Kidney (tissue), 14 donors: ENCODE measurements around the gene RPS19. TPM values are rescaled to one million over a fixed set of nuclear protein-coding genes. Genes with fewer than 3 reads are reported as not detected.

Experiments used
- DNase-seq, 5 donors: peaks; one replicate each; pipeline ENCODE4 v3.0.0-alpha.2; 2013 to 2020
- FAIRE-seq: peaks from 2 replicates; lab custom pipeline; 2012; peaks lifted over from hg19 to GRCh38; lab: Jason Lieb, UNC
- H3K27ac ChIP-seq, 2 donors: one replicate each; pipeline ENCODE4 v1.7.0; 2013; ENCODE audit warnings: low read depth in 2 of 2, low read length in 2 of 2, inconsistent platforms in 1 of 2
- H3K27me3 ChIP-seq: one replicate; pipeline ENCODE4 v1.7.1; 2013; ENCODE audit warnings: low read length, inconsistent platforms; ENCODE audit not compliant: control insufficient read depth, insufficient read depth
- H3K36me3 ChIP-seq, 3 donors: one replicate each; pipeline versions ENCODE4 v1.7.0 to v1.7.1; 2013; ENCODE audit warnings: low read length in 3 of 3, control low read depth in 1 of 3, inconsistent platforms in 1 of 3; ENCODE audit not compliant: insufficient read depth in 3 of 3, control insufficient read depth in 2 of 3
- H3K4me1 ChIP-seq, 3 donors: one replicate each; pipeline versions ENCODE4 v1.7.0 to v1.7.1; 2013; ENCODE audit warnings: low read length in 3 of 3, inconsistent platforms in 1 of 3, low read depth in 1 of 3; ENCODE audit not compliant: control insufficient read depth in 2 of 3, insufficient read depth in 2 of 3
- H3K4me3 ChIP-seq, 3 donors: one replicate each; pipeline versions ENCODE4 v1.7.0 to v1.8.1; 2013; ENCODE audit warnings: low read length in 3 of 3, control low read depth in 1 of 3, inconsistent platforms in 1 of 3
- H3K9ac ChIP-seq, 3 donors: one replicate each; pipeline versions ENCODE4 v1.7.0 to v1.7.1; 2013; ENCODE audit warnings: low read length in 3 of 3, control low read depth in 1 of 3, inconsistent platforms in 1 of 3
- H3K9me3 ChIP-seq, 3 donors: one replicate each; pipeline versions ENCODE4 v1.7.0 to v1.7.1; 2013; ENCODE audit warnings: low read length in 3 of 3, control low read depth in 1 of 3, inconsistent platforms in 1 of 3; ENCODE audit not compliant: control insufficient read depth in 2 of 3, insufficient read depth in 1 of 3
- intact Hi-C: fragments of 100-400 bp; cut with DNase I; formaldehyde crosslinking; loops from one replicate; pipeline ENCODE4 v1.11.1; 2022
- polyA plus RNA-seq: library from polyadenylated mRNA; stranded (reverse); fragments of 350-450 nt; fragmentation: Illumina TruSeq; extraction: RNeasy Lipid Tissue Mini Kit (QIAGEN cat#74804); gene quantifications from one replicate; pipeline ENCODE4 v1.2.3, GENCODE V29; 2014; ENCODE audit warnings: low read depth, low replicate concordance; ENCODE audit not compliant: insufficient read depth
- total RNA-seq: library from RNA; stranded (reverse); fragmentation: NEBNext Ultra II Directional; extraction: Animal tissue kit (Norgen Biotek cat#: 25700); gene quantifications from one replicate; pipeline ENCODE4 v1.2.1, GENCODE V29; 2021
- TF ChIP-seq, protein P1 (sequence below): IDR thresholded peaks from 3 replicates; pipeline ENCODE4 v1.5.1; 2012; ENCODE audit warnings: mild to moderate bottlenecking, moderate library complexity, borderline replicate concordance; ENCODE audit not compliant: insufficient read depth; ENCODE audit errors: extremely low read depth
- donor health status: control.
- donor health status: control.
- donor health status: control.
- donor health status: control.
- donor health status: control.
- donor health status: DM: yes; HTN: yes; CAD: no.
- donor health status: Normal renal cell carcinoma (clear cell type).

Gene RPS19
- total and polyA plus RNA-seq, 2 donors from 2014 or later = 1,433 to 2,116 TPM

DNA sequence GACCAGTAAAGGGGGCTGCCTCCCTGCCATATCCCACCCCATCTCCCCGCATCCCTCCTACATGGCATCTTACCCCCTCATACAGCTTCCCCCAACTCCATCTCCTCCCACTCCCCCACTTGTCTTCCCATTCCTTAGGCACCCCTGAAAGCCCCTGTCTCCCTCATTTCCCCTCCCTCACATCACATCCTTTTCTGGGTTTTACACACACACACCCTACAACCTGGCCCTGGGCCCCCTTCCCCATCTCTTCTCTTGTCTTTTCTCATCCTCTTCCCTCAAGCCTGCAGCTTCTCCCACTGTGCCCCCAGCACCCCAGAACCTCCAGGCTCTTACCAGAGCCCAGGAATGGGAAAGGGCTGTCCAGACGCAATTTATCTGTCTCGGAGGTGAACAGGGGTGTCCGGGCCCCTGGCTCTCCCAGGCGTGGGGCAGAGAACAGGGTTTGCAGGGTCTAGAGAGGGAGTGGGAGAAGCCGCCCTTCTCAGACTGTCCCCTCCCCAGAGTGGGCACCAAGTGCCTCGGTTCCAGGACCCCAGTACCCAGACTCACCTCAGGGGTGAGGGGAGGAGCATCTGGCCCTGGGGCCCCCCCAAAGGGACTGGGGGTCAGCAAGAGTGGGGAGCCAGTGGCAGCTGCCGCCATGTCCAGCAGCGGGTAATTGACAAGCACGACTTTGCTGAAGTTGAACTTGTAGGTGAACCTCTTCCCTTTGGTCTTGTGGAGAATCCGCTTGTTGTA, 48.8 kb downstream of the RPS19 start:
- intact Hi-C loops = no loop called here

DNA sequence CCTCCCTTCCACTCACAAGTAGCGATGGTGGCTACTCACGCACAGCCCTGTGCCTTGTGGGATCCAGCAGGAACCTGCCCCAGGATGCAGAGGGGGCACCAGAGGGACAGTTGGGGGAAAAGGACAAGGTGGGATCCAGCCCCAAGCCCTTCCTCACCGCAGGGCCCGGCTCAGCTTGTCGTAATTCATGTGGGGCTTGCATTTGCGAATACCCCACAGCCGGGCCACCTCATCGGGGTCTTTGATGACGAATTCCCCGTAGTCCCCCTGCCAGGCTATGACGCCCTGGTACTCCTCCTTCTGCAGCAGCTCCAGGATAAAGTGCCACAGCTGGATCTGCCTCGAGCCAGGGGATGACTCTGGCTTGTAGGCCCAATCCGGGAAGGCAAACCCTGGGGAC, 49.7 kb downstream of the RPS19 start:
- TF ChIP-seq, protein P1, sequence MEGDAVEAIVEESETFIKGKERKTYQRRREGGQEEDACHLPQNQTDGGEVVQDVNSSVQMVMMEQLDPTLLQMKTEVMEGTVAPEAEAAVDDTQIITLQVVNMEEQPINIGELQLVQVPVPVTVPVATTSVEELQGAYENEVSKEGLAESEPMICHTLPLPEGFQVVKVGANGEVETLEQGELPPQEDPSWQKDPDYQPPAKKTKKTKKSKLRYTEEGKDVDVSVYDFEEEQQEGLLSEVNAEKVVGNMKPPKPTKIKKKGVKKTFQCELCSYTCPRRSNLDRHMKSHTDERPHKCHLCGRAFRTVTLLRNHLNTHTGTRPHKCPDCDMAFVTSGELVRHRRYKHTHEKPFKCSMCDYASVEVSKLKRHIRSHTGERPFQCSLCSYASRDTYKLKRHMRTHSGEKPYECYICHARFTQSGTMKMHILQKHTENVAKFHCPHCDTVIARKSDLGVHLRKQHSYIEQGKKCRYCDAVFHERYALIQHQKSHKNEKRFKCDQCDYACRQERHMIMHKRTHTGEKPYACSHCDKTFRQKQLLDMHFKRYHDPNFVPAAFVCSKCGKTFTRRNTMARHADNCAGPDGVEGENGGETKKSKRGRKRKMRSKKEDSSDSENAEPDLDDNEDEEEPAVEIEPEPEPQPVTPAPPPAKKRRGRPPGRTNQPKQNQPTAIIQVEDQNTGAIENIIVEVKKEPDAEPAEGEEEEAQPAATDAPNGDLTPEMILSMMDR = no peak
- no peak overlapping the region for H3K9ac ChIP-seq
- DNase-seq (no peak), FAIRE-seq (no peak)
- no peaks in the 10 kb centered on the region for H3K4me1 ChIP-seq
- peaks cover 2 to 14% (median 3%) of the 10 kb centered on the region in 3 donors for H3K36me3 ChIP-seq
- H3K27ac ChIP-seq = no peak overlapping the region
- peaks cover 28% of the 10 kb centered on the region for H3K27me3 ChIP-seq
- H3K4me3 ChIP-seq = no peak overlapping the region
- intact Hi-C loops = no loop called here
- H3K9me3 ChIP-seq = no peaks in the 10 kb centered on the region

More for the DNA sequence above, 48.8 kb downstream of the RPS19 start:
- Histone ChIP-seq H3K4me3 (no peak overlapping the region), H3K27me3 (peaks cover 21% of the 10 kb centered on the region), H3K9ac (no peak overlapping the region), H3K9me3 (no peaks in the 10 kb centered on the region), H3K4me1 (no peaks in the 10 kb centered on the region), H3K36me3 (peaks cover 2 to 22% (median 3%) of the 10 kb centered on the region in 3 donors), H3K27ac (no peak overlapping the region)
- TF ChIP-seq, protein P1 = no peak
- DNase-seq (no peak), FAIRE-seq (no peak)

DNA sequence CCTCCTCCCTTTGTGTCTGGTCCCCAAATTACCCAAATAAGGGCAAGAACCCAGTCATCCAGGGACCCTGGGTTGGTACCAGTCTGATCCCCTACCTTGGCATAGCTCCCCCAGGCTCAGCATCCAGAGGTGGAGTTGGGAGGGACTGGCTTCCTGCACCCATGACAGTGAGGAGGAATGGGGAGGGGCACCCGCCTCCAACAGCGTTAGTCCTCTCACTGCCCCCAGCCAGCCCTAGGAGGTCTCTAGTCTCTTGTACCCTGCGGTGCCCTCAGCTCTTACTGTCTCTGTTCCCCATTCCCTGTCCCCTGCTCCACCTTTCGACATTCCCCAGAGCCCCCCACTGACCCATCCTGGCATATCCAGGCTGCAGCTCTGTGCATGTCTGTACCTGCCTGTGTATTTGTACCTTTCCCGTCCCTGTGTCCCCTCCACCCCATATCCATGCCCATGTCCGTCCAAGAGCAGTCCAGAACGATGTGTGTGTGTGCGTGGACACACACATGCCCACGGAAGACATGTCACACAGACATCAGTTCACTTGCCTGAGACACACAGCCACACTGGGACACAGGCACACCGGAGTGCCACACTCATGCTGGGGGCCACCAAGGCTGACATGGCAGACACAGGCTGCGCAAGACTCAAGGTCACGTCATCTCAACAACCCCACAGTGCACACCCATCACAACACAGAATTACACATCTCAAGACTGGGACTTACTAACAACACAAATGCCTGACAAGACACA, 50.4 kb downstream of the RPS19 start:
- H3K4me3 ChIP-seq = no peak overlapping the region
- FAIRE-seq (no peak), DNase-seq (peak in 1 of 5 donors; percentile 50)
- no peak overlapping the region for H3K27ac ChIP-seq
- H3K27me3 ChIP-seq = peaks cover 32% of the 10 kb centered on the region
- TF ChIP-seq, protein P1 = no peak
- intact Hi-C loops = no loop called here
- no peak overlapping the region for H3K9ac ChIP-seq
- no peaks in the 10 kb centered on the region for H3K9me3 ChIP-seq
- H3K36me3 ChIP-seq = peaks cover 0 to 7% (median 0%) of the 10 kb centered on the region in 3 donors
- no peaks in the 10 kb centered on the region for H3K4me1 ChIP-seq
